HL-60 (cell line): ENCODE data around the gene NUP205.

Experiments used
- GABPA ChIP-seq: IDR thresholded peaks from 2 replicates; pipeline ENCODE4 v1.6.1; 2012; ENCODE audit warnings: low read depth
- POLR2AphosphoS5 ChIP-seq: IDR thresholded peaks from 2 replicates; pipeline ENCODE4 v1.6.1; 2012; ENCODE audit warnings: low read depth
- TF ChIP-seq, protein P1 (sequence below): IDR thresholded peaks from one replicate; pipeline ENCODE4 v1.5.1; 2011; ENCODE audit warnings: low read length, control low read depth, inconsistent platforms; ENCODE audit not compliant: insufficient read depth

DNA sequence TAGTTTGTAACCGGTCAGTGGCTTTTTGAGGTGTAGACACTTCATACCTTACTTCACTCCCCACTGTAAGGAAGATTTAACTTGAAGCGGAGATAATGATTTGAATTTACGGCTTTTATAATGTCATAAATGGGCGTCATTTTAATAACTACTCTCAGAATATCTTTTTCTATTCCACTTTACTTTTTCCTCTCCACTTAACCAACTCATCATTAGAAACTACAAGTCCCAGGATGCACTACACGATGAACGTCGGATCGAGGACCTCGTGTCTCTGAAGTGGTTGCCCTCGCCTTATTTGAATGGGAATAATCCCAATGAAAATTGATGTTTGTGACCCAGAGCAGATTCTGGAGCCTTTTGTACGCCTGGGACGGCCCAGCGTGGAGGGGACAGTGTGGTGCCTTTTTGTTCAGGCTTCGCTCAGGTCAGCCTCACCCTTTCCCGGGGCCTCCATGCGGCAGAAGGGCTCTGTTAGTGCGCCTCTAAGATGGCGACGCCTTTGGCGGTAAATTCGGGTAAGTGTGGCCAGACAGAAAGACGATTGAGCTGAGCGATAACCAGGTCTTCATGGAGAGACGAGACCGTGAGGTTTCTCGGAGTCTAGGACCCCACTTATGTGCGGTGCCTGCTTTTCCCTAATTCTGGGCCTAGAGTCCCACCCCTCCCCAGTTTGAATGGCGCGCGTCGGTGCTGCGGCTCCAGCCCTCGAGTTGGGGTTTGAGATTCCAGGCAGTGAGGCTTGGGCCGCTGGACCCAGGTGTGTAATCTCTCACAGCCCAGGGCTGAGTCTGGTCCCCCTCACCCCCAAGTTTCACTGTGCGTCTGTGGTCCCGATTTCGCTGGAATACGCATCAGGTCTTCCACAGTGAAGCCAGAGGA lies at the start of gene NUP205:
- TF ChIP-seq POLR2AphosphoS5 (peak; percentile 95), GABPA (no peak; the same call in 1 of the 2 replicates)
- TF ChIP-seq, protein P1, sequence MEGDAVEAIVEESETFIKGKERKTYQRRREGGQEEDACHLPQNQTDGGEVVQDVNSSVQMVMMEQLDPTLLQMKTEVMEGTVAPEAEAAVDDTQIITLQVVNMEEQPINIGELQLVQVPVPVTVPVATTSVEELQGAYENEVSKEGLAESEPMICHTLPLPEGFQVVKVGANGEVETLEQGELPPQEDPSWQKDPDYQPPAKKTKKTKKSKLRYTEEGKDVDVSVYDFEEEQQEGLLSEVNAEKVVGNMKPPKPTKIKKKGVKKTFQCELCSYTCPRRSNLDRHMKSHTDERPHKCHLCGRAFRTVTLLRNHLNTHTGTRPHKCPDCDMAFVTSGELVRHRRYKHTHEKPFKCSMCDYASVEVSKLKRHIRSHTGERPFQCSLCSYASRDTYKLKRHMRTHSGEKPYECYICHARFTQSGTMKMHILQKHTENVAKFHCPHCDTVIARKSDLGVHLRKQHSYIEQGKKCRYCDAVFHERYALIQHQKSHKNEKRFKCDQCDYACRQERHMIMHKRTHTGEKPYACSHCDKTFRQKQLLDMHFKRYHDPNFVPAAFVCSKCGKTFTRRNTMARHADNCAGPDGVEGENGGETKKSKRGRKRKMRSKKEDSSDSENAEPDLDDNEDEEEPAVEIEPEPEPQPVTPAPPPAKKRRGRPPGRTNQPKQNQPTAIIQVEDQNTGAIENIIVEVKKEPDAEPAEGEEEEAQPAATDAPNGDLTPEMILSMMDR, result no peak
